NCI-H2081 treated with DMSO at 0.1 percent for 48 hours (cell line): ENCODE measurements around the gene ZNF718.
"Not testable (repeated sequence)": the region's sequence is repeated elsewhere in the genome, so short reads cannot be mapped to it uniquely, and the experiment has no call there.

Experiments
- DNase-seq: peaks from one replicate; lab custom pipeline; 2025; lab: John Stamatoyannopoulos, UW

The ZNF718 gene

GRCh38 chr4:124275-125081 lies at the start of gene ZNF718:
Gene ZNF718, plus strand, starts transcription at chr4:124501. Its CDS starts 170 bp downstream, at chr4:124671.
- DNase-seq: peak; percentile 88

- no peak for DNase-seq
Measured at GRCh38 chr4:85951-86350, 38.4 kb upstream of the ZNF718 start.

- not testable (repeated sequence) for DNase-seq
Measured at GRCh38 chr4:86559-87324, 37.6 kb upstream of the ZNF718 start.

- DNase-seq: no peak
Measured at GRCh38 chr4:98386-98785, 25.9 kb upstream of the ZNF718 start.

GRCh38 chr4:99863-100262 lies 24.4 kb upstream of the ZNF718 start:
- DNase-seq: no peak

GRCh38 chr4:107083-107443 lies 17.2 kb upstream of the ZNF718 start:
- no peak for DNase-seq

GRCh38 chr4:107444-108429 lies 16.6 kb upstream of the ZNF718 start:
- DNase-seq: no peak

- DNase-seq: no peak
Measured at GRCh38 chr4:112771-113170, 11.5 kb upstream of the ZNF718 start.

- DNase-seq: no peak
Measured at GRCh38 chr4:113732-114131, 10.6 kb upstream of the ZNF718 start.

- DNase-seq: no peak
Measured at GRCh38 chr4:114149-114548, 10.2 kb upstream of the ZNF718 start.

- DNase-seq: no peak
Measured at GRCh38 chr4:116499-116898, 7.8 kb upstream of the ZNF718 start.

GRCh38 chr4:120616-121015 lies 3.7 kb upstream of the ZNF718 start:
- DNase-seq: no peak

- DNase-seq: no peak
Measured at GRCh38 chr4:121408-122084, 2.8 kb upstream of the ZNF718 start.

- DNase-seq: not testable (repeated sequence)
Measured at GRCh38 chr4:123922-124274, 403 bp upstream of the ZNF718 start.

- DNase-seq: no peak
Measured at GRCh38 chr4:125091-125771, 930 bp downstream of the ZNF718 start.

GRCh38 chr4:125833-126232 lies 1.5 kb downstream of the ZNF718 start:
- DNase-seq: no peak

- DNase-seq: no peak
Measured at GRCh38 chr4:132483-132882, 8.2 kb downstream of the ZNF718 start.

GRCh38 chr4:138935-139334 lies 14.6 kb downstream of the ZNF718 start:
- no peak for DNase-seq

- no peak for DNase-seq
Measured at GRCh38 chr4:139691-140090, 15.4 kb downstream of the ZNF718 start.

GRCh38 chr4:146621-147020 lies 22.3 kb downstream of the ZNF718 start:
- no peak for DNase-seq

GRCh38 chr4:147233-147632 lies 22.9 kb downstream of the ZNF718 start:
- DNase-seq: no peak
